Measurements from ENCODE around the gene TIGIT.

TIGIT gene

GRCh38 chr3:114351822-114352145, 58.0 kb downstream of the TIGIT start:
- no peak for TF ChIP-seq CTCF (conservative IDR thresholded peaks at IDR 0.05; ENCODE audit: low read depth)
- CTCF ChIA-PET, result interaction anchor here (1.0 kb wide), 1 partner anchor 12 kb away, joined by 3 read pairs; no protein-coding TSS in a partner anchor
- POLR2A ChIA-PET (ENCODE audit: low non-redundant PET), result no interaction called here
- no peak for DNase-seq (ENCODE audit: low spot score)
- no peak overlapping the region for H3K27ac ChIP-seq

- no peak for TF ChIP-seq CTCF (conservative IDR thresholded peaks at IDR 0.05; ENCODE audit: low read depth)
- DNase-seq (ENCODE audit: low spot score), result no peak
- ChIA-PET POLR2A (ENCODE audit: low non-redundant PET) (no interaction called here), CTCF (no interaction called here)
- H3K27ac ChIP-seq, result no peak overlapping the region
These were observed 61.8 kb downstream of the TIGIT start for GRCh38 chr3:114355653-114356052.

- ChIA-PET CTCF (no interaction called here), POLR2A (ENCODE audit: low non-redundant PET) (no interaction called here)
- H3K27ac ChIP-seq, result no peak overlapping the region
- TF ChIP-seq CTCF (conservative IDR thresholded peaks at IDR 0.05; ENCODE audit: low read depth), result no peak
- no peak for DNase-seq (ENCODE audit: low spot score)
These were observed 62.2 kb downstream of the TIGIT start for GRCh38 chr3:114356066-114356465.

GRCh38 chr3:114356525-114356924, 62.7 kb downstream of the TIGIT start:
- no peak for DNase-seq (ENCODE audit: low spot score)
- ChIA-PET POLR2A (ENCODE audit: low non-redundant PET) (no interaction called here), CTCF (interaction anchor here (0.6 kb wide), 1 partner anchor 1465 kb away, joined by 3 read pairs; no protein-coding TSS in a partner anchor)
- H3K27ac ChIP-seq, result no peak overlapping the region
- TF ChIP-seq CTCF (conservative IDR thresholded peaks at IDR 0.05; ENCODE audit: low read depth), result no peak
